ENCODE results near the gene RNF103. TPM values are rescaled to one million over a fixed set of nuclear protein-coding genes. Genes with fewer than 3 reads are reported as not detected.

Gene RNF103
- total RNA-seq, 4 donors from 2014 or later: 31.3 to 46.6 (median 34.5) TPM

GRCh38 chr2:86613515-86613914, 10.2 kb downstream of the RNF103 start:
- WGBS, 2 donors: 89 to 90% methylated on average over 4 of the region's 4 CpGs
- intact Hi-C loops (cut with DNase I; ENCODE audit: low total_unique reads): no loop called here
- TF ChIP-seq CTCF (IDR thresholded peaks at IDR 0.05) (no peak), POLR2A (IDR thresholded peaks at IDR 0.05) (no peak)
- no peak for DNase-seq (ENCODE audit: low spot score in 2 of 2)
- H3K4me3 ChIP-seq (ENCODE audit: low read depth, poor library complexity, severe bottlenecking): no peak overlapping the region

- intact Hi-C loops (cut with DNase I; ENCODE audit: low total_unique reads): no loop called here
- TF ChIP-seq CTCF (IDR thresholded peaks at IDR 0.05) (no peak), POLR2A (IDR thresholded peaks at IDR 0.05) (no peak)
- H3K4me3 ChIP-seq (ENCODE audit: low read depth, poor library complexity, severe bottlenecking): no peak overlapping the region
- DNase-seq (ENCODE audit: low spot score in 2 of 2): no peak
- WGBS, 2 donors: 89 to 98% methylated on average over 1 of the region's 1 CpG
These were observed 12.8 kb downstream of the RNF103 start for GRCh38 chr2:86610871-86611270.

- no peak for DNase-seq (ENCODE audit: low spot score in 2 of 2)
- intact Hi-C loops (cut with DNase I; ENCODE audit: low total_unique reads): no loop called here
- TF ChIP-seq CTCF (IDR thresholded peaks at IDR 0.05): no peak
- no peak for TF ChIP-seq POLR2A (IDR thresholded peaks at IDR 0.05)
- no peak overlapping the region for H3K4me3 ChIP-seq (ENCODE audit: low read depth, poor library complexity, severe bottlenecking)
- WGBS, 2 donors: 83 to 86% methylated on average over 2 of the region's 2 CpGs
These were observed 14.7 kb downstream of the RNF103 start for GRCh38 chr2:86608832-86609410.

GRCh38 chr2:86603905-86604304, 19.8 kb downstream of the RNF103 start:
- intact Hi-C loops (cut with DNase I; ENCODE audit: low total_unique reads): no loop called here

GRCh38 chr2:86598966-86599365, 24.7 kb downstream of the RNF103 start:
- intact Hi-C loops (cut with DNase I; ENCODE audit: low total_unique reads): no loop called here
- TF ChIP-seq POLR2A (IDR thresholded peaks at IDR 0.05) (no peak), CTCF (IDR thresholded peaks at IDR 0.05) (no peak)
- DNase-seq (ENCODE audit: low spot score in 2 of 2): no peak
- H3K4me3 ChIP-seq (ENCODE audit: low read depth, poor library complexity, severe bottlenecking): no peak overlapping the region
- WGBS, 2 donors: 16 to 18% methylated on average over 2 of the region's 2 CpGs

More at GRCh38 chr2:86603905-86604304, 19.8 kb downstream of the RNF103 start:
- TF ChIP-seq CTCF (IDR thresholded peaks at IDR 0.05) (no peak), POLR2A (IDR thresholded peaks at IDR 0.05) (no peak)
- 80 to 88% methylated on average over 4 of the region's 4 CpGs for WGBS, 2 donors
- no peak for DNase-seq (ENCODE audit: low spot score in 2 of 2)
- H3K4me3 ChIP-seq (ENCODE audit: low read depth, poor library complexity, severe bottlenecking): no peak overlapping the region

- no peak for DNase-seq (ENCODE audit: low spot score in 2 of 2)
- intact Hi-C loops (cut with DNase I; ENCODE audit: low total_unique reads): no loop called here
- WGBS, 2 donors: 48 to 55% methylated on average over 2 of the region's 2 CpGs
- TF ChIP-seq CTCF (IDR thresholded peaks at IDR 0.05): no peak
- no peak overlapping the region for H3K4me3 ChIP-seq (ENCODE audit: low read depth, poor library complexity, severe bottlenecking)
These were observed 27.5 kb downstream of the RNF103 start for GRCh38 chr2:86596118-86596517.
